GM12878 (cell line): Measurements from ENCODE around the gene SP8.

Experiments used
- ATF7 ChIP-seq: fragments of 450-650 bp; IDR thresholded peaks from 2 replicates; pipeline ENCODE4 v1.6.1; 2016; ENCODE audit warnings: low read depth, mild to moderate bottlenecking
- BRCA1 ChIP-seq: IDR thresholded peaks from 2 replicates; pipeline ENCODE4 v1.6.1; 2011; ENCODE audit warnings: low read depth, low read length, improper control_type of control experiment
- MYC ChIP-seq: IDR thresholded peaks from 2 replicates; pipeline ENCODE4 v1.6.1; 2011; ENCODE audit warnings: mild to moderate bottlenecking, low read length, moderate library complexity, inconsistent platforms; ENCODE audit not compliant: insufficient read depth, insufficient replicate concordance, insufficient read length, severe bottlenecking
- RFX5 ChIP-seq: IDR thresholded peaks from 2 replicates; pipeline ENCODE4 v1.6.1; 2011; ENCODE audit warnings: low read depth, low read length, improper control_type of control experiment
- TF ChIP-seq, protein P1 (sequence below): IDR thresholded peaks from 2 replicates; pipeline ENCODE4 v1.6.1; 2012; ENCODE audit warnings: low read length, inconsistent platforms
- TF ChIP-seq, protein P2 (sequence below): fragments of 450-650 bp; IDR thresholded peaks from 2 replicates; pipeline ENCODE4 v1.6.1; 2017; ENCODE audit warnings: mild to moderate bottlenecking, moderate library complexity
- TF ChIP-seq, protein P3 (sequence below), 3 experiments: IDR thresholded peaks in 2 of 3; conservative IDR thresholded peaks in 1 of 3; 2 replicates each; pipeline ENCODE4 v1.5.1; 2011; ENCODE audit warnings: low read depth in 3 of 3, low read length in 3 of 3, mild to moderate bottlenecking in 3 of 3, control low read depth in 2 of 3, moderate library complexity in 2 of 3, inconsistent platforms in 1 of 3, mixed read lengths in 1 of 3; ENCODE audit not compliant: control insufficient read depth in 2 of 3, insufficient read depth in 1 of 3; ENCODE audit errors: extremely low read depth in 1 of 3
- TF ChIP-seq, protein P4 (sequence below): fragments of 150-350 bp; IDR thresholded peaks from 2 replicates; pipeline ENCODE4 v1.6.1; 2016; ENCODE audit warnings: low read depth, low read length

DNA sequence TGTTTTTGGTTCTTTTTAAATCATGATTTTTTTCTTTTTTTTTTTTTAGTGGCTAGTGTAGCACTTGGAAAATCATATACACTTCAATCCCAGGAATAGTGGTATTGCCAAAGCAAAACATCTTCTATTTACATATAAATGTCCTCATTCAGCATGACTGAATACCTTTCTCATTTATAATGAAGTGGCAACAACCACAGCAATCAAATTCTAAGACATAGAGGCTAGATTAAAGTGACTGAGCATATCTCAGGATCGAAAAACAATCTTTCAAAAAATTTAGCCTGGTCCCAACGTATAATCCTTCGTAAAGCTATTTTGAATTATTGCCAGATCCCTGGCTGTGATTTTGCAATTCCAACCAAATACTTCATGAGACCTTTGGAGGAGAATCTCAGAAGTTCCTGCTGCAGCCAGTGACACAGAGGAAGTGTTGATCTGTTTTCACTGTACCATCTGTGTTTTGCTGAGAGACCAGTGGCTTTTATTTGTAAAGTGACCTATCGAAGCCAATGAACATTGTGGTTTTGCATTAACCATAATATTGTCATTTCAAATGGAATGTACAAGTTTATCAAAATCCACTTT, 29.8 kb upstream of the SP8 start:
- TF ChIP-seq, protein P1, sequence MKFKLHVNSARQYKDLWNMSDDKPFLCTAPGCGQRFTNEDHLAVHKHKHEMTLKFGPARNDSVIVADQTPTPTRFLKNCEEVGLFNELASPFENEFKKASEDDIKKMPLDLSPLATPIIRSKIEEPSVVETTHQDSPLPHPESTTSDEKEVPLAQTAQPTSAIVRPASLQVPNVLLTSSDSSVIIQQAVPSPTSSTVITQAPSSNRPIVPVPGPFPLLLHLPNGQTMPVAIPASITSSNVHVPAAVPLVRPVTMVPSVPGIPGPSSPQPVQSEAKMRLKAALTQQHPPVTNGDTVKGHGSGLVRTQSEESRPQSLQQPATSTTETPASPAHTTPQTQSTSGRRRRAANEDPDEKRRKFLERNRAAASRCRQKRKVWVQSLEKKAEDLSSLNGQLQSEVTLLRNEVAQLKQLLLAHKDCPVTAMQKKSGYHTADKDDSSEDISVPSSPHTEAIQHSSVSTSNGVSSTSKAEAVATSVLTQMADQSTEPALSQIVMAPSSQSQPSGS, result no peak
- TF ChIP-seq, protein P2, sequence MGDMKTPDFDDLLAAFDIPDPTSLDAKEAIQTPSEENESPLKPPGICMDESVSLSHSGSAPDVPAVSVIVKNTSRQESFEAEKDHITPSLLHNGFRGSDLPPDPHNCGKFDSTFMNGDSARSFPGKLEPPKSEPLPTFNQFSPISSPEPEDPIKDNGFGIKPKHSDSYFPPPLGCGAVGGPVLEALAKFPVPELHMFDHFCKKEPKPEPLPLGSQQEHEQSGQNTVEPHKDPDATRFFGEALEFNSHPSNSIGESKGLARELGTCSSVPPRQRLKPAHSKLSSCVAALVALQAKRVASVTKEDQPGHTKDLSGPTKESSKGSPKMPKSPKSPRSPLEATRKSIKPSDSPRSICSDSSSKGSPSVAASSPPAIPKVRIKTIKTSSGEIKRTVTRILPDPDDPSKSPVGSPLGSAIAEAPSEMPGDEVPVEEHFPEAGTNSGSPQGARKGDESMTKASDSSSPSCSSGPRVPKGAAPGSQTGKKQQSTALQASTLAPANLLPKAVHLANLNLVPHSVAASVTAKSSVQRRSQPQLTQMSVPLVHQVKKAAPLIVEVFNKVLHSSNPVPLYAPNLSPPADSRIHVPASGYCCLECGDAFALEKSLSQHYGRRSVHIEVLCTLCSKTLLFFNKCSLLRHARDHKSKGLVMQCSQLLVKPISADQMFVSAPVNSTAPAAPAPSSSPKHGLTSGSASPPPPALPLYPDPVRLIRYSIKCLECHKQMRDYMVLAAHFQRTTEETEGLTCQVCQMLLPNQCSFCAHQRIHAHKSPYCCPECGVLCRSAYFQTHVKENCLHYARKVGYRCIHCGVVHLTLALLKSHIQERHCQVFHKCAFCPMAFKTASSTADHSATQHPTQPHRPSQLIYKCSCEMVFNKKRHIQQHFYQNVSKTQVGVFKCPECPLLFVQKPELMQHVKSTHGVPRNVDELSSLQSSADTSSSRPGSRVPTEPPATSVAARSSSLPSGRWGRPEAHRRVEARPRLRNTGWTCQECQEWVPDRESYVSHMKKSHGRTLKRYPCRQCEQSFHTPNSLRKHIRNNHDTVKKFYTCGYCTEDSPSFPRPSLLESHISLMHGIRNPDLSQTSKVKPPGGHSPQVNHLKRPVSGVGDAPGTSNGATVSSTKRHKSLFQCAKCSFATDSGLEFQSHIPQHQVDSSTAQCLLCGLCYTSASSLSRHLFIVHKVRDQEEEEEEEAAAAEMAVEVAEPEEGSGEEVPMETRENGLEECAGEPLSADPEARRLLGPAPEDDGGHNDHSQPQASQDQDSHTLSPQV, result no peak
- TF ChIP-seq RFX5 (no peak), MYC (no peak), ATF7 (no peak), BRCA1 (no peak)
- TF ChIP-seq, protein P3, sequence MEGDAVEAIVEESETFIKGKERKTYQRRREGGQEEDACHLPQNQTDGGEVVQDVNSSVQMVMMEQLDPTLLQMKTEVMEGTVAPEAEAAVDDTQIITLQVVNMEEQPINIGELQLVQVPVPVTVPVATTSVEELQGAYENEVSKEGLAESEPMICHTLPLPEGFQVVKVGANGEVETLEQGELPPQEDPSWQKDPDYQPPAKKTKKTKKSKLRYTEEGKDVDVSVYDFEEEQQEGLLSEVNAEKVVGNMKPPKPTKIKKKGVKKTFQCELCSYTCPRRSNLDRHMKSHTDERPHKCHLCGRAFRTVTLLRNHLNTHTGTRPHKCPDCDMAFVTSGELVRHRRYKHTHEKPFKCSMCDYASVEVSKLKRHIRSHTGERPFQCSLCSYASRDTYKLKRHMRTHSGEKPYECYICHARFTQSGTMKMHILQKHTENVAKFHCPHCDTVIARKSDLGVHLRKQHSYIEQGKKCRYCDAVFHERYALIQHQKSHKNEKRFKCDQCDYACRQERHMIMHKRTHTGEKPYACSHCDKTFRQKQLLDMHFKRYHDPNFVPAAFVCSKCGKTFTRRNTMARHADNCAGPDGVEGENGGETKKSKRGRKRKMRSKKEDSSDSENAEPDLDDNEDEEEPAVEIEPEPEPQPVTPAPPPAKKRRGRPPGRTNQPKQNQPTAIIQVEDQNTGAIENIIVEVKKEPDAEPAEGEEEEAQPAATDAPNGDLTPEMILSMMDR (IDR thresholded peaks at IDR 0.05 in 2 of 3, conservative IDR thresholded peaks at IDR 0.05 in 1 of 3; ENCODE audit: control insufficient read depth in 2 of 3, extremely low read depth in 1 of 3, insufficient read depth in 1 of 3, low read depth in 3 of 3, low read length in 3 of 3), result no peak
- TF ChIP-seq, protein P4, sequence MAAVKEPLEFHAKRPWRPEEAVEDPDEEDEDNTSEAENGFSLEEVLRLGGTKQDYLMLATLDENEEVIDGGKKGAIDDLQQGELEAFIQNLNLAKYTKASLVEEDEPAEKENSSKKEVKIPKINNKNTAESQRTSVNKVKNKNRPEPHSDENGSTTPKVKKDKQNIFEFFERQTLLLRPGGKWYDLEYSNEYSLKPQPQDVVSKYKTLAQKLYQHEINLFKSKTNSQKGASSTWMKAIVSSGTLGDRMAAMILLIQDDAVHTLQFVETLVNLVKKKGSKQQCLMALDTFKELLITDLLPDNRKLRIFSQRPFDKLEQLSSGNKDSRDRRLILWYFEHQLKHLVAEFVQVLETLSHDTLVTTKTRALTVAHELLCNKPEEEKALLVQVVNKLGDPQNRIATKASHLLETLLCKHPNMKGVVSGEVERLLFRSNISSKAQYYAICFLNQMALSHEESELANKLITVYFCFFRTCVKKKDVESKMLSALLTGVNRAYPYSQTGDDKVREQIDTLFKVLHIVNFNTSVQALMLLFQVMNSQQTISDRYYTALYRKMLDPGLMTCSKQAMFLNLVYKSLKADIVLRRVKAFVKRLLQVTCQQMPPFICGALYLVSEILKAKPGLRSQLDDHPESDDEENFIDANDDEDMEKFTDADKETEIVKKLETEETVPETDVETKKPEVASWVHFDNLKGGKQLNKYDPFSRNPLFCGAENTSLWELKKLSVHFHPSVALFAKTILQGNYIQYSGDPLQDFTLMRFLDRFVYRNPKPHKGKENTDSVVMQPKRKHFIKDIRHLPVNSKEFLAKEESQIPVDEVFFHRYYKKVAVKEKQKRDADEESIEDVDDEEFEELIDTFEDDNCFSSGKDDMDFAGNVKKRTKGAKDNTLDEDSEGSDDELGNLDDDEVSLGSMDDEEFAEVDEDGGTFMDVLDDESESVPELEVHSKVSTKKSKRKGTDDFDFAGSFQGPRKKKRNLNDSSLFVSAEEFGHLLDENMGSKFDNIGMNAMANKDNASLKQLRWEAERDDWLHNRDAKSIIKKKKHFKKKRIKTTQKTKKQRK, result no peak
